GM23338 (cell line): ENCODE data around the gene NPPC. TPM values are rescaled to one million over a fixed set of nuclear protein-coding genes. Genes with fewer than 3 reads are reported as not detected.

Experiments
- ATAC-seq: fragments of 200-7000 bp; cut with Tn5 transposase; 3 replicates; pipeline ENCODE4 v1.9.1; 2020
- DNase-seq: peaks from one replicate; pipeline ENCODE4 v3.0.0-alpha.2; 2015; ENCODE audit warnings: low spot score
- H2AFZ ChIP-seq: fragments of 200-600 bp; sonication (generic); 2 replicates; pipeline ENCODE4 v1.8.0; 2016; ENCODE audit warnings: antibody characterized with exemption, mild to moderate bottlenecking, moderate library complexity
- H3F3A ChIP-seq: fragments of 200-600 bp; sonication (generic); replicated peaks from 2 replicates; pipeline ENCODE4 v1.8.0; 2017; ENCODE audit warnings: antibody characterized with exemption, mixed run types, low read depth
- H3K27ac ChIP-seq: fragments of 200-600 bp; sonication (generic); 2 replicates; pipeline ENCODE4 v1.6.1; 2016; ENCODE audit warnings: low read depth
- H3K27me3 ChIP-seq: fragments of 200-600 bp; sonication (generic); 2 replicates; pipeline ENCODE4 v1.8.0; 2016; ENCODE audit warnings: mild to moderate bottlenecking, mixed run types, moderate library complexity; ENCODE audit not compliant: insufficient read depth
- H3K36me3 ChIP-seq: fragments of 200-600 bp; sonication (generic); 2 replicates; pipeline ENCODE4 v1.8.0; 2016; ENCODE audit warnings: mild to moderate bottlenecking; ENCODE audit not compliant: insufficient read depth
- H3K4me1 ChIP-seq: fragments of 200-600 bp; sonication (generic); 2 replicates; pipeline ENCODE4 v1.8.0; 2016; ENCODE audit warnings: mild to moderate bottlenecking, moderate library complexity; ENCODE audit not compliant: insufficient read depth
- H3K4me2 ChIP-seq: fragments of 200-600 bp; sonication (generic); 2 replicates; pipeline ENCODE4 v1.7.1; 2017; ENCODE audit warnings: mixed run types
- H3K4me3 ChIP-seq: fragments of 200-600 bp; sonication (generic); 2 replicates; pipeline ENCODE4 v1.6.1; 2016; ENCODE audit warnings: mixed run types
- H3K79me2 ChIP-seq: fragments of 200-600 bp; sonication (generic); replicated peaks from 2 replicates; pipeline ENCODE4 v1.8.0; 2017; ENCODE audit warnings: mild to moderate bottlenecking; ENCODE audit not compliant: insufficient read depth
- H3K9me2 ChIP-seq: fragments of 200-600 bp; sonication (generic); 2 replicates; pipeline ENCODE4 v1.8.0; 2017; ENCODE audit not compliant: insufficient read depth
- H4K20me1 ChIP-seq: fragments of 200-600 bp; sonication (generic); replicated peaks from 2 replicates; pipeline ENCODE4 v1.8.0; 2017; ENCODE audit warnings: mild to moderate bottlenecking; ENCODE audit not compliant: insufficient read depth
- H3K27ac Mint-ChIP-seq: 2 replicates; pipeline ENCODE4 v1.8.0; 2020; ENCODE audit warnings: inconsistent platforms, mild to moderate bottlenecking, moderate library complexity, mixed read lengths
- H3K27me3 Mint-ChIP-seq: 3 replicates; pipeline ENCODE4 v1.8.0; 2022; ENCODE audit warnings: low read depth, mild to moderate bottlenecking, moderate library complexity, mixed read lengths, inconsistent platforms; ENCODE audit not compliant: insufficient read depth, poor library complexity
- H3K36me3 Mint-ChIP-seq: 3 replicates; pipeline ENCODE4 v1.8.0; 2021; ENCODE audit warnings: low read depth, mild to moderate bottlenecking, inconsistent platforms, moderate library complexity, mixed read lengths
- H3K4me1 Mint-ChIP-seq: 3 replicates; pipeline ENCODE4 v1.8.0; 2020; ENCODE audit warnings: mild to moderate bottlenecking, inconsistent platforms, mixed read lengths
- H3K4me3 Mint-ChIP-seq: 3 replicates; pipeline ENCODE4 v1.8.0; 2021; ENCODE audit warnings: moderate library complexity, mild to moderate bottlenecking, inconsistent platforms, mixed read lengths
- H3K9me3 Mint-ChIP-seq: 3 replicates; pipeline ENCODE4 v1.8.0; 2020; ENCODE audit warnings: moderate library complexity, mild to moderate bottlenecking, inconsistent platforms, mixed read lengths
- CREB1 ChIP-seq: fragments of 250-450 bp; sonication (Bioruptor Pico); IDR thresholded peaks from 2 replicates; pipeline ENCODE4 v1.5.0; 2020; ENCODE audit warnings: low read depth, mild to moderate bottlenecking, moderate library complexity
- EZH2 ChIP-seq: fragments of 200-600 bp; sonication (generic); IDR thresholded peaks from one replicate; pipeline ENCODE4 v1.8.0; 2017; ENCODE audit warnings: antibody characterized with exemption, mild to moderate bottlenecking, low read depth; ENCODE audit not compliant: unreplicated experiment
- EZH2phosphoT487 ChIP-seq: fragments of 200-600 bp; sonication (generic); IDR thresholded peaks from one replicate; pipeline ENCODE4 v1.8.1; 2018; ENCODE audit warnings: antibody characterized with exemption; ENCODE audit not compliant: unreplicated experiment
- JUNB ChIP-seq: IDR thresholded peaks from one replicate; pipeline ENCODE4 v1.6.1; 2016; ENCODE audit warnings: antibody characterized with exemption; ENCODE audit not compliant: unreplicated experiment
- NANOG ChIP-seq: IDR thresholded peaks from 2 replicates; pipeline ENCODE4 v1.6.1; 2016; ENCODE audit warnings: antibody characterized with exemption, borderline replicate concordance
- POLR2AphosphoS5 ChIP-seq: IDR thresholded peaks from 2 replicates; pipeline ENCODE4 v1.6.1; 2016; ENCODE audit warnings: antibody characterized with exemption, low read depth
- STAT1 ChIP-seq: IDR thresholded peaks from one replicate; pipeline ENCODE4 v1.6.1; 2016; ENCODE audit warnings: antibody characterized with exemption; ENCODE audit not compliant: unreplicated experiment
- ZNF114 ChIP-seq: fragments of 250-450 bp; sonication (Bioruptor Pico); IDR thresholded peaks from 2 replicates; pipeline ENCODE4 v1.5.0; 2020; ENCODE audit warnings: mild to moderate bottlenecking, moderate library complexity
- ZNF331 ChIP-seq: fragments of 250-450 bp; sonication (Bioruptor Pico); IDR thresholded peaks from 2 replicates; pipeline ENCODE4 v1.5.0; 2020; ENCODE audit warnings: low read depth, mild to moderate bottlenecking, moderate library complexity
- polyA plus RNA-seq: library from polyadenylated mRNA; unstranded; fragments of >200 nt; fragmentation: Nextera tagmentation; extraction: Ambion mirVana; gene quantifications from 2 replicates; pipeline ENCODE4 v1.2.1, GENCODE V29; 2016
- total RNA-seq: library from RNA; depleted of rRNA; stranded (reverse); fragments of >200 nt; shearing (Covaris generic); gene quantifications from 2 replicates; pipeline ENCODE4 v1.2.3, GENCODE V29; 2014
- TF ChIP-seq, protein P1 (sequence below): IDR thresholded peaks from 2 replicates; pipeline ENCODE4 v1.6.1; 2016; ENCODE audit warnings: antibody characterized with exemption
- TF ChIP-seq, protein P2 (sequence below): IDR thresholded peaks from one replicate; pipeline ENCODE4 v1.6.1; 2018; ENCODE audit warnings: antibody characterized with exemption; ENCODE audit not compliant: unreplicated experiment
- TF ChIP-seq, protein P3 (sequence below), 2 experiments: fragments of 200-600 bp in 1 of 2; sonication (generic) in 1 of 2; conservative IDR thresholded peaks; 2 replicates each; pipeline versions ENCODE4 v1.5.1 to v1.6.1; 2016 to 2017; ENCODE audit warnings: antibody characterized with exemption in 2 of 2, low read depth in 2 of 2, mild to moderate bottlenecking in 2 of 2, moderate library complexity in 1 of 2
- TF ChIP-seq, protein P4 (sequence below): fragments of 250-450 bp; sonication (Bioruptor Pico); IDR thresholded peaks from 2 replicates; pipeline ENCODE4 v1.5.0; 2020; ENCODE audit warnings: mild to moderate bottlenecking, moderate library complexity

NPPC gene
- total and polyA plus RNA-seq, 2 experiments from 2014 or later: 2.2 to 6.3 TPM

DNA sequence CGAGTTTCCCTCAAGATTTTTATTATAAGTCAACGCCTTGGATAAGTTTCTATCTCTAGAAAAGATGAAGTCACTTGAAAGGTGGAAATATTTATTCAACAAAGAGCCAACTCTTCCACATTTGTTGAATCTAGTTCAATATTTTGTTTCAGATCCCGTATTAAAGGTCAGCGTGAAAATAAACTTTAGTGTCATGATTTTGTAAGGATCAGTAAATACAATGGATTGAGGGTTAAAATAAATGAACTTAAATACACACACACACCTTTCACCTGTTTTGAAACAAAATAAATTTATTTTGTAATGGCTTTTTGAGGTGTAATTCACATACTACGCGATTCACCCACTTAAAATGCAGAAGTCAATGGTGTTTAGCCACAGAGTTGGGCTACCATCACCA is 16.0 kb upstream of the NPPC start:
- Mint-ChIP-seq H3K4me1 (no peaks in the 10 kb centered on the region), H3K27ac (no peak overlapping the region)
- TF ChIP-seq NANOG (no peak), ZNF331 (no peak), EZH2phosphoT487 (no peak), STAT1 (no peak), ZNF114 (no peak), CREB1 (no peak), POLR2AphosphoS5 (no peak), JUNB (no peak), EZH2 (no peak)
- TF ChIP-seq, protein P1, sequence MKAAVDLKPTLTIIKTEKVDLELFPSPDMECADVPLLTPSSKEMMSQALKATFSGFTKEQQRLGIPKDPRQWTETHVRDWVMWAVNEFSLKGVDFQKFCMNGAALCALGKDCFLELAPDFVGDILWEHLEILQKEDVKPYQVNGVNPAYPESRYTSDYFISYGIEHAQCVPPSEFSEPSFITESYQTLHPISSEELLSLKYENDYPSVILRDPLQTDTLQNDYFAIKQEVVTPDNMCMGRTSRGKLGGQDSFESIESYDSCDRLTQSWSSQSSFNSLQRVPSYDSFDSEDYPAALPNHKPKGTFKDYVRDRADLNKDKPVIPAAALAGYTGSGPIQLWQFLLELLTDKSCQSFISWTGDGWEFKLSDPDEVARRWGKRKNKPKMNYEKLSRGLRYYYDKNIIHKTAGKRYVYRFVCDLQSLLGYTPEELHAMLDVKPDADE: no peak
- TF ChIP-seq, protein P2, sequence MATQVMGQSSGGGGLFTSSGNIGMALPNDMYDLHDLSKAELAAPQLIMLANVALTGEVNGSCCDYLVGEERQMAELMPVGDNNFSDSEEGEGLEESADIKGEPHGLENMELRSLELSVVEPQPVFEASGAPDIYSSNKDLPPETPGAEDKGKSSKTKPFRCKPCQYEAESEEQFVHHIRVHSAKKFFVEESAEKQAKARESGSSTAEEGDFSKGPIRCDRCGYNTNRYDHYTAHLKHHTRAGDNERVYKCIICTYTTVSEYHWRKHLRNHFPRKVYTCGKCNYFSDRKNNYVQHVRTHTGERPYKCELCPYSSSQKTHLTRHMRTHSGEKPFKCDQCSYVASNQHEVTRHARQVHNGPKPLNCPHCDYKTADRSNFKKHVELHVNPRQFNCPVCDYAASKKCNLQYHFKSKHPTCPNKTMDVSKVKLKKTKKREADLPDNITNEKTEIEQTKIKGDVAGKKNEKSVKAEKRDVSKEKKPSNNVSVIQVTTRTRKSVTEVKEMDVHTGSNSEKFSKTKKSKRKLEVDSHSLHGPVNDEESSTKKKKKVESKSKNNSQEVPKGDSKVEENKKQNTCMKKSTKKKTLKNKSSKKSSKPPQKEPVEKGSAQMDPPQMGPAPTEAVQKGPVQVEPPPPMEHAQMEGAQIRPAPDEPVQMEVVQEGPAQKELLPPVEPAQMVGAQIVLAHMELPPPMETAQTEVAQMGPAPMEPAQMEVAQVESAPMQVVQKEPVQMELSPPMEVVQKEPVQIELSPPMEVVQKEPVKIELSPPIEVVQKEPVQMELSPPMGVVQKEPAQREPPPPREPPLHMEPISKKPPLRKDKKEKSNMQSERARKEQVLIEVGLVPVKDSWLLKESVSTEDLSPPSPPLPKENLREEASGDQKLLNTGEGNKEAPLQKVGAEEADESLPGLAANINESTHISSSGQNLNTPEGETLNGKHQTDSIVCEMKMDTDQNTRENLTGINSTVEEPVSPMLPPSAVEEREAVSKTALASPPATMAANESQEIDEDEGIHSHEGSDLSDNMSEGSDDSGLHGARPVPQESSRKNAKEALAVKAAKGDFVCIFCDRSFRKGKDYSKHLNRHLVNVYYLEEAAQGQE: no peak
- TF ChIP-seq, protein P3, sequence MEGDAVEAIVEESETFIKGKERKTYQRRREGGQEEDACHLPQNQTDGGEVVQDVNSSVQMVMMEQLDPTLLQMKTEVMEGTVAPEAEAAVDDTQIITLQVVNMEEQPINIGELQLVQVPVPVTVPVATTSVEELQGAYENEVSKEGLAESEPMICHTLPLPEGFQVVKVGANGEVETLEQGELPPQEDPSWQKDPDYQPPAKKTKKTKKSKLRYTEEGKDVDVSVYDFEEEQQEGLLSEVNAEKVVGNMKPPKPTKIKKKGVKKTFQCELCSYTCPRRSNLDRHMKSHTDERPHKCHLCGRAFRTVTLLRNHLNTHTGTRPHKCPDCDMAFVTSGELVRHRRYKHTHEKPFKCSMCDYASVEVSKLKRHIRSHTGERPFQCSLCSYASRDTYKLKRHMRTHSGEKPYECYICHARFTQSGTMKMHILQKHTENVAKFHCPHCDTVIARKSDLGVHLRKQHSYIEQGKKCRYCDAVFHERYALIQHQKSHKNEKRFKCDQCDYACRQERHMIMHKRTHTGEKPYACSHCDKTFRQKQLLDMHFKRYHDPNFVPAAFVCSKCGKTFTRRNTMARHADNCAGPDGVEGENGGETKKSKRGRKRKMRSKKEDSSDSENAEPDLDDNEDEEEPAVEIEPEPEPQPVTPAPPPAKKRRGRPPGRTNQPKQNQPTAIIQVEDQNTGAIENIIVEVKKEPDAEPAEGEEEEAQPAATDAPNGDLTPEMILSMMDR (conservative IDR thresholded peaks at IDR 0.05; ENCODE audit: low read depth in 2 of 2): no peak
- TF ChIP-seq, protein P4, sequence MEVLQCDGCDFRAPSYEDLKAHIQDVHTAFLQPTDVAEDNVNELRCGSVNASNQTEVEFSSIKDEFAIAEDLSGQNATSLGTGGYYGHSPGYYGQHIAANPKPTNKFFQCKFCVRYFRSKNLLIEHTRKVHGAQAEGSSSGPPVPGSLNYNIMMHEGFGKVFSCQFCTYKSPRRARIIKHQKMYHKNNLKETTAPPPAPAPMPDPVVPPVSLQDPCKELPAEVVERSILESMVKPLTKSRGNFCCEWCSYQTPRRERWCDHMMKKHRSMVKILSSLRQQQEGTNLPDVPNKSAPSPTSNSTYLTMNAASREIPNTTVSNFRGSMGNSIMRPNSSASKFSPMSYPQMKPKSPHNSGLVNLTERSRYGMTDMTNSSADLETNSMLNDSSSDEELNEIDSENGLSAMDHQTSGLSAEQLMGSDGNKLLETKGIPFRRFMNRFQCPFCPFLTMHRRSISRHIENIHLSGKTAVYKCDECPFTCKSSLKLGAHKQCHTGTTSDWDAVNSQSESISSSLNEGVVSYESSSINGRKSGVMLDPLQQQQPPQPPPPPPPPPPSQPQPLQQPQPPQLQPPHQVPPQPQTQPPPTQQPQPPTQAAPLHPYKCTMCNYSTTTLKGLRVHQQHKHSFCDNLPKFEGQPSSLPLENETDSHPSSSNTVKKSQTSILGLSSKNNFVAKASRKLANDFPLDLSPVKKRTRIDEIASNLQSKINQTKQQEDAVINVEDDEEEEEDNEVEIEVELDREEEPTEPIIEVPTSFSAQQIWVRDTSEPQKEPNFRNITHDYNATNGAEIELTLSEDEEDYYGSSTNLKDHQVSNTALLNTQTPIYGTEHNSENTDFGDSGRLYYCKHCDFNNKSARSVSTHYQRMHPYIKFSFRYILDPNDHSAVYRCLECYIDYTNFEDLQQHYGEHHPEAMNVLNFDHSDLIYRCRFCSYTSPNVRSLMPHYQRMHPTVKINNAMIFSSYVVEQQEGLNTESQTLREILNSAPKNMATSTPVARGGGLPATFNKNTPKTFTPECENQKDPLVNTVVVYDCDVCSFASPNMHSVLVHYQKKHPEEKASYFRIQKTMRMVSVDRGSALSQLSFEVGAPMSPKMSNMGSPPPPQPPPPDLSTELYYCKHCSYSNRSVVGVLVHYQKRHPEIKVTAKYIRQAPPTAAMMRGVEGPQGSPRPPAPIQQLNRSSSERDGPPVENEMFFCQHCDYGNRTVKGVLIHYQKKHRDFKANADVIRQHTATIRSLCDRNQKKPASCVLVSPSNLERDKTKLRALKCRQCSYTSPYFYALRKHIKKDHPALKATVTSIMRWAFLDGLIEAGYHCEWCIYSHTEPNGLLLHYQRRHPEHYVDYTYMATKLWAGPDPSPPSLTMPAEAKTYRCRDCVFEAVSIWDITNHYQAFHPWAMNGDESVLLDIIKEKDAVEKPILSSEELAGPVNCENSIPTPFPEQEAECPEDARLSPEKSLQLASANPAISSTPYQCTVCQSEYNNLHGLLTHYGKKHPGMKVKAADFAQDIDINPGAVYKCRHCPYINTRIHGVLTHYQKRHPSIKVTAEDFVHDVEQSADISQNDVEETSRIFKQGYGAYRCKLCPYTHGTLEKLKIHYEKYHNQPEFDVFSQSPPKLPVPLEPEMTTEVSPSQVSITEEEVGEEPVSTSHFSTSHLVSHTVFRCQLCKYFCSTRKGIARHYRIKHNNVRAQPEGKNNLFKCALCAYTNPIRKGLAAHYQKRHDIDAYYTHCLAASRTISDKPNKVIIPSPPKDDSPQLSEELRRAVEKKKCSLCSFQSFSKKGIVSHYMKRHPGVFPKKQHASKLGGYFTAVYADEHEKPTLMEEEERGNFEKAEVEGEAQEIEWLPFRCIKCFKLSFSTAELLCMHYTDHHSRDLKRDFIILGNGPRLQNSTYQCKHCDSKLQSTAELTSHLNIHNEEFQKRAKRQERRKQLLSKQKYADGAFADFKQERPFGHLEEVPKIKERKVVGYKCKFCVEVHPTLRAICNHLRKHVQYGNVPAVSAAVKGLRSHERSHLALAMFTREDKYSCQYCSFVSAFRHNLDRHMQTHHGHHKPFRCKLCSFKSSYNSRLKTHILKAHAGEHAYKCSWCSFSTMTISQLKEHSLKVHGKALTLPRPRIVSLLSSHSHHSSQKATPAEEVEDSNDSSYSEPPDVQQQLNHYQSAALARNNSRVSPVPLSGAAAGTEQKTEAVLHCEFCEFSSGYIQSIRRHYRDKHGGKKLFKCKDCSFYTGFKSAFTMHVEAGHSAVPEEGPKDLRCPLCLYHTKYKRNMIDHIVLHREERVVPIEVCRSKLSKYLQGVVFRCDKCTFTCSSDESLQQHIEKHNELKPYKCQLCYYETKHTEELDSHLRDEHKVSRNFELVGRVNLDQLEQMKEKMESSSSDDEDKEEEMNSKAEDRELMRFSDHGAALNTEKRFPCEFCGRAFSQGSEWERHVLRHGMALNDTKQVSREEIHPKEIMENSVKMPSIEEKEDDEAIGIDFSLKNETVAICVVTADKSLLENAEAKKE: no peak

More for the DNA sequence above, 16.0 kb upstream of the NPPC start:
- Mint-ChIP-seq H3K4me3 (no peak overlapping the region), H3K9me3 (no peaks in the 10 kb centered on the region), H3K36me3 (no peaks in the 10 kb centered on the region), H3K27me3 (peaks cover 10% of the 10 kb centered on the region)
- Histone ChIP-seq H3K4me3 (no peak overlapping the region), H4K20me1 (no peaks in the 10 kb centered on the region), H3K27ac (no peak overlapping the region), H3K9me2 (peaks cover 4% of the 10 kb centered on the region; the same call in 1 of the 2 replicates), H3K79me2 (no peaks in the 10 kb centered on the region), H3K27me3 (no peaks in the 10 kb centered on the region), H3K36me3 (no peaks in the 10 kb centered on the region), H3F3A (no peaks in the 10 kb centered on the region), H3K4me2 (no peak overlapping the region), H3K4me1 (no peaks in the 10 kb centered on the region), H2AFZ (peak overlapping the region; percentile 72; the same call in 1 of the 2 replicates)
- ATAC-seq: no peak
- DNase-seq: no peak
